GM18502 (cell line): ENCODE data around the gene CYB561D1.

Experiments used
- ATAC-seq: cut with Tn5 transposase; IDR thresholded peaks from one replicate; pipeline ENCODE4 v1.9.1; 2021; ENCODE audit warnings: mild to moderate bottlenecking; ENCODE audit not compliant: unreplicated experiment, poor library complexity

The CYB561D1 gene

GRCh38 chr1:109527098-109527811 is 33.4 kb downstream of the CYB561D1 start:
- peak; percentile 76 for ATAC-seq

DNA sequence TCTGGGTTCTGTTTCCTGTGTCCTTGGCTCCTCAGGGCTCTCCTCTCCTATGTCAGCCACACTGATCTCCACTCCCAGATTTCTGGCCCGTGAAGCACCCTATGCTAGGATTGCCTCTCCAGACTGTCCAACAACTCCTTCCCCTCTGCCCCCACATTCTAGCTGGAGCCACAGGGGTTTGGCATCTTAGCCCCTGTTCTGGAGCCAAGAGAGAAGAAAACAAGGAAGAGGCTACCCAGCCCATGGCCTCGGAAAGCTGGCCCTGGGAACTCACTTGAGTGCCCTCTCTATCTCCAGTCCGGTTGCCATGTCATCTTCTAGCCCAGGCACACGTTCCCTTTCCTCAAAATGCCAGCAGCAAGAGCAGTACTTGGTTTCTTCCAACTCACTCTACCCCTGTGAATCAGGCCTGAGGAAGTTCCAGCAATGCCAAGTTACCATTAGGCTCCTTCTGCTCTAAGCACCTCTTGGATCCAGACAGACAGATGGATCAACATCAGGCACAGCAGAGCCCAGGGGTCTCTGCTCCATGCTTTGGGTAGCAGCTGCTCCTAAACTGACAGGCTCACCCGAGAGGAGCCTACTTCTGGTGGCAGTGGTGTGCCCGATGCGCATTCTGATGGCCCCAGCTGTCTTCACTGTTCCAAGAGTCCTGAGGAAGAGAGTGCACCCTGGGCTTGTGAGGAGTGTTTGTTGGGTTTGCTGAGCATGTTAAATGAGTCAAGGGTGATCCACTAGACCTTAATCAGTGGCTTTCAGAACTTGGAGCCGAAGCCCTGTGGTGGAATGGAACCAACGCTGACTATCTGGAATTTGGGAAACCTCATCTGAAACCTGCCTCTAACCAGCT is 34.2 kb downstream of the CYB561D1 start:
- no peak for ATAC-seq

GRCh38 chr1:109528712-109529111 is 34.8 kb downstream of the CYB561D1 start:
- no peak for ATAC-seq

- ATAC-seq = no peak
Measured at GRCh38 chr1:109529881-109530456, 36.1 kb downstream of the CYB561D1 start.

- no peak for ATAC-seq
Measured at GRCh38 chr1:109530457-109531087, 36.7 kb downstream of the CYB561D1 start.

DNA sequence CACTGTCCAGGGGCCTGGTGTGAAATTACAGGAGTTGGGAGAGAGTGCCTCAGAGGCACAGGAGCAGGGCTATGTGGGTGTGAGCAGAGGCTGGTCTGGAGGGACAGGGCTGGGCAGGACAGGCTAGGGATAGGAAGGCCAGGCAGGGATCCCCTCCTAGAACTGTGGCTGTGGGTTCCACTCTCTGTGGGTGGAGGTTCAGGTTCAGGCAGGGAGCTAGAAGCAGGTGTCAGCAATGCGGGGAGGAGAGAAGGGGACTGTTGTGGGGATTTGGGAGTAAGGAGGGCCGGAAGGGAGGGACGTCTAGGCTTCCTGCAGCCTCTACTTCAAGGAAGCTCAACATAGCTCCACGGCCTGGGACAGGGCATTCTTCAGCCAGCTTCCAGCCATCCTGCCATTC is 37.5 kb downstream of the CYB561D1 start:
- ATAC-seq = no peak

GRCh38 chr1:109531826-109532364 is 38.0 kb downstream of the CYB561D1 start:
- ATAC-seq = no peak

DNA sequence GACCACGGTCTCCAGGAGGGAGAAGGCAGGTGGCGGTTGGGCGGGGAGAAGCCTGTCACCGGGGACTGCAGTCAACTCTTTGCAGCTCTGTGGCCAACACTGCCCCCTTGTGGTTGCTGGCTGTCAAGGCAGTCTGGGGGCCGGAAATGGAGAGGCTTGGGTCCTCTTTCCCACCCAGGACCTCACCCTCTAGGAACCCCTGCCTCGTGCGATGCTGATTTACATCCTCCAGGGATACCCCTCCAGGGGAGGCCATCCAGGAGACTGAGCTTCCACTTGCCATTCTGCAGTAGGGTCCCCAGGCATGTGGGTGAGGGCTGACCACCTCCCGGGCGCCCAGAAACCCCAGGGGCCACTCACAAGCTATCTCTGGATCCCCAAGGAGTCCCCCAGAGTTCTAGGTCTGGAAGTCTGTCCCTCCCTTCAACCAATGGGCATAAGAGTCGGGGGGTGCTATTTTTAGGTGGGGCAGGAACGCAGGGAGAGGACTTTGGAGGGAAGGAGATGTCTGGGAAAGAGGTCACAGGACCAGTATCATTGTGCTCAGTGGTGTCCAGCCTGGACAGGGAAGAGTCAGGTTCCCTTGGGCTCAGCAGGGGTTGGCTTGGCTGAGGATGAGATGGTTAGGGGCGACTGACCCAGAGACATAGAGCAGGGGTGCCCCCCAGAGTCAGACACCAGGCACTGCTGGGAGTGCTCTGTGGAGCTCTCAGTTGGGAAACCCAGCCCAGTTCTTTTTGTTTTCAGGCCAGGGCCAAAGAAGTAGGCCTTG is 38.7 kb downstream of the CYB561D1 start:
- ATAC-seq = peak; percentile 75

DNA sequence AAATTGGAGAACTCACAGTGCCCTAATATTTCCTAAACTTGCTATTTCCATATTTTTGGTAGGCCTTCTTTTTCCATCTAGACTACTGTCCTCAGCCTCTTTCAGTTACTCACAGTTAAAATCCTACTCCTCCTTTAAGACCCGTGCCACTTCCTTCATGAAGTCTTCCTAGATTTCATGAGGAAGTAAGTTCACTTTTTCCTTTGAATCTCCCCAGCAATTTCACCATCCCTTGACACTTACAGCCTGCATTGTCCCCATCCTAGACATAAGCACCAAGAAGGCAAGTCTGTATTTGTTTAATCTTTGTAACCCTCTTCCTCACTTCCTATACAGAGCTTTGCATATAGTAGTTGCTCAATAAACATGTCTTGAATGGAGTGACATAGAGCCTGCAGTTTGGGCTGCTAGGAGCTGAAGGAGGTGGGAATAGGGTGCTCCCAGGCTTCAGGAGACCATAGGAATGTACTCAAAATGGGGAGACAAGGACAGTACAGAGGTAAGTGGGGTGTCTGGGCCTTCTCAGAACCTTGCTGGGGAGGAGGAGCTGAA is 40.5 kb downstream of the CYB561D1 start:
- ATAC-seq = no peak

- ATAC-seq = no peak
Measured at GRCh38 chr1:109535481-109535880, 41.6 kb downstream of the CYB561D1 start.

- no peak for ATAC-seq
Measured at GRCh38 chr1:109535971-109536491, 42.1 kb downstream of the CYB561D1 start.

DNA sequence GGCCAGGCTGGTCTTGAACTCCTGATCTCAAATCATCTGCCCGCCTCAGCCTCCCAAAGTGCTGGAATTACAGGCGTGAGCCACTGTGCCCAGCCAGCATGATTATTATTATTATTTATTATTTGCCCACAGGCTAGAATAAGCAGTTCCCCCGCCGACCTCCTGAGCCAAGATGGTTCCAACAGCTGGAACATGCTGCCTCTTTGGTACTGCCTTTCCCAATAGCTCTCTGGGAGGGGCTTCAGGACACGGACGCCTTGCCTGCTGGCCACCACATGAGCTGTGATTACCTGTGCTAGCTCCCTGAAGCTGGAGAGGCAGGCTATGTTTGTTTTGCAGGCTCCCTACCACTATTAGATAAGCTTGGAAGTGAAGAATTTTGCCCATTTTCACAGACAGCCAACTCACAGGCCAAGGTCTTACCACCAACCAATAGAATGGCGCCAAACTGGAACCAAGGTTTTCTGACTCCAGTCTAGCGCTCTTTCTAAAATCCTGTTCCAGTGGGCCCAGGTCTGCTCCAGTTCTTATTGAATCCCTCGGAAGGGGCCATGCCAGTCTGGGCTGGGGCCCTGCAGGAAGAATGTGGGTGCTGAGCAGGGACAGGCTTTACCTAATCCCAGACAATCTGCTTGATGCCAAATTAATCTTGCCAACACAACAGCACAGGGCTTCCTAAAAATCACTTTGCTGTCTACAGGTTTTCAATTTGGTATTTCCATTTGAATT is 43.7 kb downstream of the CYB561D1 start:
- no peak for ATAC-seq

- no peak for ATAC-seq
Measured at GRCh38 chr1:109538827-109539555, 45.1 kb downstream of the CYB561D1 start.

GRCh38 chr1:109539676-109540075 is 45.8 kb downstream of the CYB561D1 start, which contains the start of gene GPR61:
GPR61 (plus strand) TSS chr1:109539872; CDS start chr1:109543023, 3,151 bp downstream.
- ATAC-seq = no peak

DNA sequence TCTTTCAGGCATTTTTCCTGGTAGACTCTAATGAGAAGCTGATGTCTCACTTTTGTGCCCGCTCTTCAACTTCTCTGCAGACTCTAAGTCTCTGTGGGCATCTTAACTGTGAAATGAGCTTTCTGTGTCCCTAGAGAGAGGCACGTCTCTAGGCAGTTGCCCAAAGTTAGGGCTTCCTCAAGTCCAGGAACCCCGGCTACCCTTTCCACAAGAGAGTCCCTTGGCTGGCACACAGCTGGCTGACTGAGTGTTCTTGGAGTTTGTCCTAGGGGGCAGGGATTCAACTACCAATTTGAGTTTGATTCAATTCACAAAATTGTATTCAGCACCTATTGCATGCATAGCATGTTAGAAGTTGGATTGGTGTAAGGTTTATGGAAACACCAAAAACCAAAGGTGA is 47.2 kb downstream of the CYB561D1 start:
- ATAC-seq = no peak

GRCh38 chr1:109542657-109543056 is 48.8 kb downstream of the CYB561D1 start:
- no peak for ATAC-seq

DNA sequence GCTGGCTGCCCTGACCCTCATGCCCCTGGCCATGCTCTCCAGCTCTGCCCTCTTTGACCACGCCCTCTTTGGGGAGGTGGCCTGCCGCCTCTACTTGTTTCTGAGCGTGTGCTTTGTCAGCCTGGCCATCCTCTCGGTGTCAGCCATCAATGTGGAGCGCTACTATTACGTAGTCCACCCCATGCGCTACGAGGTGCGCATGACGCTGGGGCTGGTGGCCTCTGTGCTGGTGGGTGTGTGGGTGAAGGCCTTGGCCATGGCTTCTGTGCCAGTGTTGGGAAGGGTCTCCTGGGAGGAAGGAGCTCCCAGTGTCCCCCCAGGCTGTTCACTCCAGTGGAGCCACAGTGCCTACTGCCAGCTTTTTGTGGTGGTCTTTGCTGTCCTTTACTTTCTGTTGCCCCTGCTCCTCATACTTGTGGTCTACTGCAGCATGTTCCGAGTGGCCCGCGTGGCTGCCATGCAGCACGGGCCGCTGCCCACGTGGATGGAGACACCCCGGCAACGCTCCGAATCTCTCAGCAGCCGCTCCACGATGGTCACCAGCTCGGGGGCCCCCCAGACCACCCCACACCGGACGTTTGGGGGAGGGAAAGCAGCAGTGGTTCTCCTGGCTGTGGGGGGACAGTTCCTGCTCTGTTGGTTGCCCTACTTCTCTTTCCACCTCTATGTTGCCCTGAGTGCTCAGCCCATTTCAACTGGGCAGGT is 49.5 kb downstream of the CYB561D1 start:
- no peak for ATAC-seq
